ENCODE measurements around the gene TINAG. TPM values are rescaled to one million over a fixed set of nuclear protein-coding genes. Genes with fewer than 3 reads are reported as not detected.

The TINAG gene
- total and polyA plus RNA-seq, 10 of the 15 experiments (the other 5 are each of a cell fraction or from before 2014, with no cell fraction given) = 0.26 to 7.7 (median 0.95) TPM

GRCh38 chr6:54286141-54286540 lies 22.1 kb upstream of the TINAG start:
- H3K4me1 ChIP-seq (ENCODE audit: control insufficient read depth, insufficient read depth, low read length) = no peaks in the 10 kb centered on the region
- intact Hi-C loops (cut with micrococcal nuclease; ENCODE audit: unreplicated experiment) (no loop called here), in situ Hi-C loops (cut with MboI) (no loop called here)
- H2AFZ ChIP-seq (ENCODE audit: control insufficient read depth, low read depth, low read length) = no peak overlapping the region
- H3K27ac ChIP-seq (ENCODE audit: control insufficient read depth, insufficient read depth) = no peak overlapping the region
- H3K79me2 ChIP-seq (ENCODE audit: control insufficient read depth, insufficient read depth, low read length) = no peaks in the 10 kb centered on the region
- ChIA-PET CTCF (interaction anchor here (1.1 to 1.8 kb wide), 6 partner anchors 11 to 41 kb away, joined by 3 to 4 read pairs (median 4); no protein-coding TSS in a partner anchor), SMC1A (ENCODE audit: uncharacterized antibody, unreplicated experiment) (interaction anchor here (1.0 to 1.7 kb wide), 4 partner anchors 13 to 69 kb away, joined by 4 read pairs; no protein-coding TSS in a partner anchor), RAD21 (ENCODE audit: unreplicated experiment) (no interaction called here), POLR2A (no interaction called here)
- no peaks in the 10 kb centered on the region for H3K36me3 ChIP-seq (ENCODE audit: control insufficient read depth in 2 of 2, insufficient read depth in 2 of 2, low read length in 1 of 2)
- ATAC-seq = no peak
- H3K4me3 ChIP-seq = no peak overlapping the region
- H4K20me1 ChIP-seq (ENCODE audit: control insufficient read depth, insufficient read depth) = no peaks in the 10 kb centered on the region
- no peak overlapping the region for H3K9ac ChIP-seq (ENCODE audit: control insufficient read depth, insufficient read depth, low read length)
- no peaks in the 10 kb centered on the region for H3K9me3 ChIP-seq (replicated peaks; ENCODE audit: control insufficient read depth, insufficient read depth, low read length)
- no peak for FAIRE-seq
- H3K4me2 ChIP-seq (ENCODE audit: control insufficient read depth, insufficient read depth) = no peak overlapping the region
- no peaks in the 10 kb centered on the region for H3K27me3 ChIP-seq (replicated peaks in 1 of 2; ENCODE audit: control insufficient read depth in 2 of 2, insufficient read depth in 2 of 2, low read length in 1 of 2)
- no peak for DNase-seq (ENCODE audit: low read depth, low spot score)
- no TSS peak for BruUV-seq (replicated peaks)
- TF ChIP-seq SPI1 (IDR thresholded peaks at IDR 0.05; ENCODE audit: borderline replicate concordance, insufficient read depth, low read depth, low read length) (no peak), FOXM1 (IDR thresholded peaks at IDR 0.05; ENCODE audit: low read depth, low read length) (no peak), RAD51 (IDR thresholded peaks at IDR 0.05) (no peak)

GRCh38 chr6:54288474-54288873 lies 19.8 kb upstream of the TINAG start:
- Histone ChIP-seq H3K79me2 (ENCODE audit: control insufficient read depth, insufficient read depth, low read length) (no peaks in the 10 kb centered on the region), H3K4me2 (ENCODE audit: control insufficient read depth, insufficient read depth) (no peak overlapping the region), H3K9me3 (replicated peaks; ENCODE audit: control insufficient read depth, insufficient read depth, low read length) (no peaks in the 10 kb centered on the region), H2AFZ (ENCODE audit: control insufficient read depth, low read depth, low read length) (no peak overlapping the region), H3K27me3 (replicated peaks in 1 of 2; ENCODE audit: control insufficient read depth in 2 of 2, insufficient read depth in 2 of 2, low read length in 1 of 2) (no peaks in the 10 kb centered on the region), H3K27ac (ENCODE audit: control insufficient read depth, insufficient read depth) (no peak overlapping the region), H3K9ac (ENCODE audit: control insufficient read depth, insufficient read depth, low read length) (no peak overlapping the region), H3K4me1 (ENCODE audit: control insufficient read depth, insufficient read depth, low read length) (no peaks in the 10 kb centered on the region), H4K20me1 (ENCODE audit: control insufficient read depth, insufficient read depth) (no peaks in the 10 kb centered on the region), H3K4me3 (no peak overlapping the region), H3K36me3 (ENCODE audit: control insufficient read depth in 2 of 2, insufficient read depth in 2 of 2, low read length in 1 of 2) (no peaks in the 10 kb centered on the region)
- FAIRE-seq = no peak
- ChIA-PET POLR2A (no interaction called here), RAD21 (ENCODE audit: unreplicated experiment) (no interaction called here), CTCF (no interaction called here), SMC1A (ENCODE audit: uncharacterized antibody, unreplicated experiment) (no interaction called here)
- WGBS (ENCODE audit: insufficient coverage, insufficient replicate concordance, low lambda C conversion rate, missing lambda C conversion rate) = 44% methylated on average over 2 of the region's 2 CpGs
- no TSS peak for BruUV-seq (replicated peaks)
- TF ChIP-seq SUPT20H (IDR thresholded peaks at IDR 0.05; ENCODE audit: borderline replicate concordance, control insufficient read depth, low read depth, low read length) = no peak
- TF ChIP-seq EGR1 (IDR thresholded peaks at IDR 0.05; ENCODE audit: borderline replicate concordance in 1 of 2, low read depth in 2 of 2, low read length in 2 of 2) = no peak
- TF ChIP-seq ATF3 (IDR thresholded peaks at IDR 0.05; ENCODE audit: borderline replicate concordance, extremely low read depth, low read depth, low read length) = no peak
- TF ChIP-seq STAT1 (conservative IDR thresholded peaks at IDR 0.05) = no peak
- TF ChIP-seq BCL11A (IDR thresholded peaks at IDR 0.05; ENCODE audit: low read depth, low read length) = no peak
- TF ChIP-seq CEBPB (IDR thresholded peaks at IDR 0.05; ENCODE audit: borderline replicate concordance in 1 of 2, low read depth in 2 of 2, low read length in 2 of 2) = no peak
- no peak for TF ChIP-seq RB1 (IDR thresholded peaks at IDR 0.05; ENCODE audit: borderline replicate concordance)
- no peak for TF ChIP-seq RFX5 (IDR thresholded peaks at IDR 0.05; ENCODE audit: low read depth, low read length)
- TF ChIP-seq MLLT1 (IDR thresholded peaks at IDR 0.05) = no peak
- no peak for ATAC-seq
- in situ Hi-C loops (cut with MboI) (no loop called here), intact Hi-C loops (cut with micrococcal nuclease; ENCODE audit: unreplicated experiment) (no loop called here)
- no peak for DNase-seq (ENCODE audit: low read depth, low spot score)
